Amniotic epithelial cell (primary cell): ENCODE results near the gene A1BG.

Experiments used
- DNase-seq: peaks from one replicate; pipeline ENCODE4 v3.0.0-alpha.2; 2010; ENCODE audit warnings: low read depth

A1BG gene, protein sequence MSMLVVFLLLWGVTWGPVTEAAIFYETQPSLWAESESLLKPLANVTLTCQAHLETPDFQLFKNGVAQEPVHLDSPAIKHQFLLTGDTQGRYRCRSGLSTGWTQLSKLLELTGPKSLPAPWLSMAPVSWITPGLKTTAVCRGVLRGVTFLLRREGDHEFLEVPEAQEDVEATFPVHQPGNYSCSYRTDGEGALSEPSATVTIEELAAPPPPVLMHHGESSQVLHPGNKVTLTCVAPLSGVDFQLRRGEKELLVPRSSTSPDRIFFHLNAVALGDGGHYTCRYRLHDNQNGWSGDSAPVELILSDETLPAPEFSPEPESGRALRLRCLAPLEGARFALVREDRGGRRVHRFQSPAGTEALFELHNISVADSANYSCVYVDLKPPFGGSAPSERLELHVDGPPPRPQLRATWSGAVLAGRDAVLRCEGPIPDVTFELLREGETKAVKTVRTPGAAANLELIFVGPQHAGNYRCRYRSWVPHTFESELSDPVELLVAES

GRCh38 chr19:58352760-58353671 is at the start of gene A1BG:
A1BG (minus strand) TSS chr19:58353492; CDS start chr19:58353437, 55 bp downstream.
- no peak for DNase-seq

- DNase-seq: no peak
Measured at GRCh38 chr19:58401840-58402421, 48.6 kb upstream of the A1BG start.

DNA sequence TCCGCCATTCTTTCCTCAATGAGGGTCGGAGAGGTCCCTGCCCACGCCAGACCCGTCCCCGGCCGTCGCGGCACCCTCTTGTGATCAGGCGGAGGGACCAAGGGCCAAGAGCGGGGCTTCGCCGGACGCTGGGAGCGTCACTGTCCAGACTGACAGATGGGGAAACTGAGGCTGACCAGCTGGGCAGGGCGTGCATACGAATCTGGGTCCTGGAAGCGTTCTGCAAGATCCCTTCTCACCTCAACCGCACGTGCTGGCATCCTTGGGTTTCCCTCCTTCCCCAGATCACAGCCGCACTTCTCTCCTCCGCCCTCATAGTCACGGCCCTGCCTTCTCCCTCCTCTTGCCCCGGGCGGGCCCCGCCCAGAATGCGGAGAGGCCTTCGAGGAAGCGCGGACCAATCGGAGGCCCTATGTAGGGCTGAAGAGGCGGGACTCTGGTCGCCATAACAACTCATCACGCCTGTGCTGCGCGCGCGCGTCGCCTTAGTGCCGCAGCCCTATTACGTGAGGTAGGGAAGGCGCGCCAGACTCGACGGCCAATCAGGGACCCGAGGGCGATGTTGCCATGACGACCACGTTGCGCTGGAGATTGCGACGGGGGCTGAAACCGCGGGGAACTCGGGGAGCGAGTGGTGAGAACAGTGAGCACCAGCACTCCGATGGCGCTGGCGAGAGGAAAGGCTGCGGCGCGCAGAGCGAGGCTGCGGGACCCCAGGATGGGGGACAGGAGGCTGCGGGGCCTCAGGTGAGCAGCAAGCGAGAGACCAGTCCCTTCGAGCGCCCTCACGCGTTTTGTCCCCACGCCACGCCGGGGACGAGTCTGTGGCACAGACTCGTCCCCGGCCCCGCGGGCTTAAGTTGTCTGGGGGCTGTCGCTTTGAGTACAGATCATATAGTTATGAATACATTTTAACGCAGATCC is 47.9 kb upstream of the A1BG start:
- peak; percentile 98 for DNase-seq

DNA sequence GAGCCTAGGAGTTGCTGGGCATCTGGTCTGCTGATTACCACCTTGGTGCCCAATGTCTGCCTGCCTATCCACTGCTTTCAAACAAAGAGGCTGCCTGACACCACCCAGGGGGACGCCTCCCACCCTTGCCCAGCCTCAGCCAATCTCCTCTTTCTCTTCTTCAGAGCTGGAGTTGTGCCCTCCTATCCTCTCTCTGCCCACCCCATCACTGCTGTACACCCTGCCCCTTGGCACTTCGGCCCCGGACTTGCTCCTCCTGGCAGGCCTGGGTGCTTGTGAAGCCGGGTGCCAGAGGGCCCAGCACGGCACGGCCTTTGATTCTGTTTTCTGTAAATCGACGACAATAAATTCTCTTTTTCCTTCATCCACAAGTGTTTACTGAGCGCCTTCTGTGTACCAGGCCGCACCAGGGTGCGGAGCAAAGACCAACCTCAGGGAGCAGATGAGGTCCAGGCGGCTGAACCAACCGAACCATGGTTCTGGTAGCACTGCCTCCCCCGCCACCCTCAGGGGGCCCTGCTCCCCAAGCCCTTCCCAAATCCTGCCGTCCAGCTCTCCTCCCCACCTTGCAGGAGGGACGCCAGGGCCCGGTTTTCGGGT is 47.1 kb upstream of the A1BG start:
- no peak for DNase-seq

GRCh38 chr19:58399903-58400302 is 46.6 kb upstream of the A1BG start:
- DNase-seq: no peak

- no peak for DNase-seq
Measured at GRCh38 chr19:58398545-58398944, 45.3 kb upstream of the A1BG start.

DNA sequence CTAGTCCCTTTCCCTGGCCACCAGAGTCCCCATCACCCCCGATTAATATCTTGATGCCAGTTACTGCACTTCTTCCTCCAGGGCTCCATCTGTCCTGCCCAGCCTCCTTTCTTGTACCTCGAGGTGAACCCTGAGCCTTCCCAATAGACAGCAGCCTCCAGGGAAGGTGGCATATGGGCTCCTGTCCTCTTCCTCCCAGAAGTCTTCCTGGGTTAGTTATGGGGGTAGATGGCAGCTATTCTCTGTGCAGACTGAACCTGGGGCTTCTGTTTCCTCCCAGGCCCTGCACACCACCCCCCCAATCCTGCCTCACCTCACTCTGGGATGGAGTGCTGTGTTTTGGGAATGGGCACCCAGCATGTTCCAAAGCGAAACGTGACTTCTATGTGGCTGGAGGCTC is 44.8 kb upstream of the A1BG start:
- DNase-seq: no peak

DNA sequence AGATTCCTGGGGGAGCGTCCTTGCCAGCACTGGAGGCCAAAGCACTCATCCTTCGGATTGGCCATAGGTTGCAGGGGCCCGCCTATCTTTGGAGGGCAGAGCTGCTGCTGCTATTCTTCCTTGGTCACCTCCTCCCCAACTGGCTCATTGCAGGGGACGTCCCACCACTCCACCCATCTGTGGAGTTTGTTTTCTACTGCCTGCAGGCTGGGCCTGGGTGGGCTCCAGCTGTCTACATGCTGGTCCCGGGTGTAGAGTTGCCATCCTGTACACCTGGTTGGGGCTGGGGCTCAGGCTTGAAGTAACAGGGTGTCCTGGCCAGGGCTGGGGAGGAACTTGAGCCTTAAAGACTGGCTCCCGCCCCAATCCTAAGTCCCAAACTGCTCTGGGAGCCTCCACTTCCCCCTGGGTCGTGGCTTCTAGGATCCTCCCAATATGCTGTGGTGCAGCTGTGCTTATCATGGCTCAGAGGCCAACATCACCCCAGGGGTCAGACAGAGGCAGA is 44.3 kb upstream of the A1BG start:
- no peak for DNase-seq

GRCh38 chr19:58396691-58397532 is 43.6 kb upstream of the A1BG start:
- no peak for DNase-seq

DNA sequence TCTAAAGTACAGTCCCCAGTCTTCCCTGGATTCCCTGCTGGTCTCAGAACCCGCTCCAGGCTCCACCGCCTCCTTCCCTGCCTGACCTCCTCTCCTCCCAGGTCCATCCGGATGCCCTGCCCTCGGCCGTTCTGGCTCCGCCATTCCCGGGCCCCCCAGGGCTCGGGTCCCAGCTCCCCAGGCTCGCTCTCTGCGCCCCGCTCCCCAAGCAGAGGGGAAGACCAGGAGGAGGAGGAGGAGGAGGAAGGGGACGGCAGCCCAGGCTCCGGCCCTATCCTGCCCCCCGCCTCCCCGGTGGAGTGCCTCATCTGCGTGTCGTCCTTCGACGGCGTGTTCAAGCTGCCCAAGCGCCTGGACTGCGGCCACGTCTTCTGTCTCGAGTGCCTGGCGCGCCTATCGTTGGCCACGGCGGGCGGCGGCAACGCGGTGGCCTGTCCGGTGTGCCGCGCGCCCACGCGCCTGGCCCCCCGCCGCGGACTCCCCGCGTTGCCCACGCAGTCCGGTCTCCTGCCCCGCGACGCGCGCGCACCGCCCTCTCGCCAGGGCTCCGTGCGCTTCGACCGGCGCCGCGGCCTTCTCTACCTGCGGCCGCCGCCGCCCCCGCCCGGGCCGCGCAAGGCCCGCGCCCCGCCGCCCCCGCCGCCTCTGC is 42.8 kb upstream of the A1BG start:
- DNase-seq: no peak

DNA sequence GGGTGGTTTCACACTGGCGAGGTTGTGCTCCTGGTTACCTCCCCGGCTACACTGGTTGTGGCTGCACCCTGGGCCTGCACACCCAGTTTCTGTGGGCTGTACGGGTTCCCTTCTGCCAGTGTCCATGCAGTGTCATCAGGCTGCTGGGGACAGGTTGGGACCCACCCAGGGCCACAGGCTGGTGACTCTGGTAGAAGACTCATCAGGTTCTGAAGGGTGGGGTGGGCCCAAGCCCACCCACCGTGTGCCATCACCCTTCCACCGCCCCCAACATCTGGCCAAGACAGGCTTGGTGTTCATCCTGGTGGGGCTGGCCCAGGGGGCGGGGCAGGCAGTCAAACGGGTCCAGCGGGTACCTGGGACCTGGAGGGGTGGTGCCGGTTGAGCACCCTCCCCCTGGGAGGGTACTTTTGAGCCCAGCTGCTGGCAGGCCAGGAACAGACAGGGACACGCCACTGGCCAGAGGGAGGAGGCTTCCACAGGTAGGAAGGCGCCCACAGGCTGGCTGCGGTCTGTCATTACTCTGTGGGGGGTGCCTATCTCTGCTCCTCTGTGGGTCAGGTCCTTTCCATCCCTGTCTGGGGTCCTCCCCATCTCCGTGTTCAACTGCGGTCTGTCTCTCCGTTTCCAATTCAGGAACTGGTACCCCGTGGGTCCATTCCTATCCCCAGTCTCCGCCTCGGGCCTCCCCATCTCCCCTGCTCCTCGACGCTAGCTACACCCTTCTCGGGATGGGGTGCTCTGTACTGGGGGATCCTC is 42.1 kb upstream of the A1BG start, which contains the start of gene RNF225:
TSS of gene RNF225 (plus strand) at position 437 of the 759 bp plus-strand sequence. CDS start 434 bp downstream, outside the sequence.
- no peak for DNase-seq

DNA sequence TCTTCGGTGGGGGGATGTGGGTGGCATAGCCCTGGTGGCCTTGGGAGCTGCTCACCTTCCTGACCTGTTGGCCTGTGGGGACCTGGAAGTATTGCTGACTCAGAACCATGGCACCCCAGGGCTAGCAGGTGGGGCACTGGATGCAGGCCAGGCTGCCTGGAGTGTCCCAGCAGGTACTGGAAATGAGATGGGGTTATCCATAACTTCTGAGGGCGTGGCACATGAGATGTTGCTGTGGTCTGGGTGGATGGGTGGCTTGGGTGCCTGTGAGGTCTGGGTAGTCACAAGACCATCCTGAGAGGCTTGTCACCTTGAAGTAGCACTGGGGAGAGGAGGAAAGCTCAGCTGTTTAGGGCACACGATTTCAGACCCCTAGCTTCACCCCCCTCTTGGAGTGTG is 41.5 kb upstream of the A1BG start:
- no peak for DNase-seq

- DNase-seq: no peak
Measured at GRCh38 chr19:58393725-58394033, 40.4 kb upstream of the A1BG start.

DNA sequence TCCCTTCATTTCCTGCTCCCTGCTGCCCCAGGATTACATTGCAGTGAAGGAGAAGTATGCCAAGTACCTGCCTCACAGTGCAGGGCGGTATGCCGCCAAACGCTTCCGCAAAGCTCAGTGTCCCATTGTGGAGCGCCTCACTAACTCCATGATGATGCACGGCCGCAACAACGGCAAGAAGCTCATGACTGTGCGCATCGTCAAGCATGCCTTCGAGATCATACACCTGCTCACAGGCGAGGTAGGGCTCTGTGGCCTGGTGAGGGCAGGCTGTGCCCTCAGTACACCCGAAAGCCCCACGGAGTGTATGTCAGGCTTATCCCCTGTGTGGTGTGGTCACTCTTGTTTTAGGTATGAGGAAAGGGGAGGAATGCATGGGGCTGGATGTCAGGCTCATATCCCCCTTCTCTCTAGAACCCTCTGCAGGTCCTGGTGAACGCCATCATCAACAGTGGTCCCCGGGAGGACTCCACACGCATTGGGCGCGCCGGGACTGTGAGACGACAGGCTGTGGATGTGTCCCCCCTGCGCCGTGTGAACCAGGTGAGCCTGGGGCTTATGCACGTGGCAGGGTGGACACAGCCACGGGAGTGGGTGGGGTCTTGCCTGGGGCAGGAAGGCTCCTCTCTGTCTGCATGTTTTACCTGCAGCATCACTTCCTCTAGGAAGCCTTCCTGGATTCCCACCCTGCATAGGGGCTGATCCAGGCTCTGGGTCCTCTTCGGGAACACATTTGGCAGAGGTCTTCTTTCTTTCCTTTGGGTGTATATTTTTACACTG is 39.8 kb upstream of the A1BG start:
- DNase-seq: no peak

GRCh38 chr19:58388175-58388526 is 34.9 kb upstream of the A1BG start:
- DNase-seq: no peak

- no peak for DNase-seq
Measured at GRCh38 chr19:58387338-58388174, 34.3 kb upstream of the A1BG start.
